Umbilical cord (tissue), 2 donors: ENCODE data around the gene MYO6. TPM values are rescaled to one million over a fixed set of nuclear protein-coding genes. Genes with fewer than 3 reads are reported as not detected.

ENCODE experiments used
- DNase-seq: peaks from one replicate; pipeline ENCODE4 v3.0.0-alpha.2; 2015; ENCODE audit warnings: low spot score
- total RNA-seq: library from RNA; depleted of rRNA; stranded (reverse); fragments of >200 nt; gene quantifications from one replicate; pipeline ENCODE4 v1.2.3, GENCODE V29; 2014; ENCODE audit warnings: low replicate concordance; ENCODE audit not compliant: insufficient read depth

Gene MYO6
- total RNA-seq, 1 donor from 2014 or later = 6.7 TPM

DNA sequence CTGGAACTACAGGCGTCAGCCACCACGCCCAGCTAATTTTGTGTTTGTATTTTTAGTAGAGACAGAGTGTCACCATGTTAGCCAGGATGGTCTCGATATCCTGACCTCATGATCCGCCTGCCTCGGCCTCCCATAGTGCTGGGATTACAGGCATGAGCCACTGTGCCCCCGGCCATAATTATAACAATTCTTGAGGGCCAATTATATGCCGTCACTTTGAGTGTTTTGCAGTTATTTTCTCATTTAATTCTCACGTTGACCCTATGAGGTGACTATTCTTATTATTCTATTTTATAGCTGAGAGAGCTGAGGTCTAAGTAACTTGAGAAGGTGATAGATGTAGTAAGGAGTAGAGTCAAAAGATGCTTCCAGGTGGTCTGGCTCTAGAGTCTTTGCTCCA, 13.0 kb downstream of the MYO6 start:
- DNase-seq = no peak

DNA sequence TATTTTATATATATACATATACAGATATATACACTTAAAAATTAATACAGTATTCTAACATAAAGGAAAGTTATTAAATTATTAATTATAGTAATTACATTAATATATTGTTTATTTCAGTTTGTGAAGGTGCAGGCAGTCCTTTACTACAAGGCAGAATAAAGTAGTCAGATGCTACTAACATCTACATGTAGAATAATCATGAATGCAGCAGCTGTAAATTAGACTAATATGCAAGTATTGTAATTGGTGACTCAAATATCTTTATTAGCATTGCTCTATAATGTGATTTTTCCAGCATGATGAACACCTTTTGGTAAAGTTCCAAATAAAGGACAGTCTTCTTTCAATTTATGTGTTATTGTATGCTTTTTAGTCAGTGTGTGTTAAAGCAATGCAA, 17.3 kb downstream of the MYO6 start:
- DNase-seq = no peak

DNA sequence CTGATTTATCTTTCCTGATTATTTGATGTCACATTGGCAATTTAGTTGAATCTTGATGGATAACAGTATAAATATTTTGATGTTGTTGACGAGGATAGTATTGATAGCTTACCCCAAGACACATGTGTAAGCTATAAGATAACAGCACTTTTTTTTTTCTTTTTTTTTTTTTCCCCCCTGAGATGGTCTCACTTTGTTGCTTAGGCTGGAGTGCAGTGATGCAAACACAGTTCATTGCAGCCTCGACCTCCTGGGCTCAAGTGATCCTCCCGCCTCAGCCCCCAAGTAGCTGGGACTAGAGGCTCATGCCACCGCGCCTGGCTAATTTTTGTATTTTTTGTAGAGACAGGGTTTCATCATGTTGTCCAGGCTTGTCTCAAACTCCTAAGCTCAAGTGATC, 21.8 kb downstream of the MYO6 start:
- DNase-seq = no peak

DNA sequence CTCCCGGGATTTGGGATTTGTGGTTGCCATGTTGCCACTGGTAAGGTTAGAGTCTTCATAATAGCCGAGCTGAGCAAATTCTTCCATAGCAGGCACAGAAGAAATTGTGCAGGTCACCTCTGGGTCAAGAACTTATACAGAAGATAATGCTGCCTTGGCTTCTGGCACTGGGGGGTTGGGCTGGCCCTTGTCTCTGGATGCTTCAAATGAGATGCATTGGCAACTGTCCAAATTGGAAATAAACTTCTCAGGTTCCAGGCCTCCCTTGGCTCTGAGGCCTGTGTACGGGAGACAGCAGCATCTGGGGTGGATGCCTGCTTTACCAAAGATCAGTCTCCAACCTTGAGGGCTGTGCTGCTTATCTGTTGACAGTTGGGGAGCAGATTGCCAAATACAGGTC, 26.2 kb downstream of the MYO6 start:
- peak; percentile 7 for DNase-seq

DNA sequence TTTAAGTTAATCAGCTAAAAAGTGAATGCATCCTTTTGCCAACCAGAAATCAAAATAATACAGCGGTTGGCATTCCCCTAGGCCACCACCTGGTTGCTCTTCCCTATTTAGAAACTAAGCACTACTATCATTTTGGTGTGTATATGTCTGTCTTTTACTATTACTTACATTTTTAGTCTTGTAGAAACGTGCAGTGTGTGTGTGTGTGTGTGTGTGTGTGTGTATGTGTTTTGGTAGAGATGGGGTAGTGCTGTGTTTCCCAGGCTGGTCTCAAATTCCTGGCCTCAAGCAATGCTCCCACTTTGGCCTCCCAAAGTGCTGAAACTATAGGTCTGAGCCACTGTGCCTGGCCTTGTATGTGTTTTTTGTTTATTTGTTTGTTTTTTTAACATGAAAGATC, 27.4 kb downstream of the MYO6 start:
- no peak for DNase-seq

DNA sequence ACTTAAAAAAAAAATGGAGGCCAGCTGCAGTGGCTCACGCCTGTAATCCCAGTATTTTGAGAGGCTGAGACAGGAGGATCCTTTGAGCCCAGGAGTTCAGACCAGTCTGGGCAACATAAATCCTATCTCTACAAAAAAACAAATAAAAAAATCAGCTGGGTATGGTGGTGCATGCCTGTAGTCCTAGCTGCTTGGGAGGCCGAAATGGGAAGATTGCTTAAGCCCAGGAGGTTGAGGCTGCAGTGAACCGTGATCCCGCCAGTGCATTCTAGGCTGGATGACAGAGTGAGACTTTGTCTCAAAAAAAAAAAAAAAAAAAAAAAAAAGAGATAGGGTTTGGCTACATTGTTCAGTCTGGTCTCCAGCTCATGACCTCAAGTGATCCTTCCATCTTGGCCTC, 29.7 kb downstream of the MYO6 start:
- no peak for DNase-seq

DNA sequence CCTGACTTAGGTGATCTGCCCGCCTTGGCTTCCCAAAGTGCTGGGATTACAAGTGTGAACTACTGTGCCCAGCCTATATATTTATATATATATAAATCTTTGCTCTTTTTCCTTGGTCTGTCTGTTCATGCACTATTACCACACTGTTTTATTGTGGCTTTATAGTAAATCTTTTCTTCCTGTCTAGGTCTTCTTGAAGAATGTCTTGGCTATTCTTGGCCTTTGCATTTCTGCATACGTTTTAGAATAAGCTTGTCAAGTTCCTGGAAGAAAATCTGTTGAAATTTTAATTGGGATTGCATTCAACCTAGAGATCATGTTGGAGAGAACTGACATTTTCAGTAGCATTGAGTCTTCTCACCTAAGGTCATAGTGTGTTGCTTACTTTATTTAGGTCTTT, 37.1 kb downstream of the MYO6 start:
- no peak for DNase-seq

DNA sequence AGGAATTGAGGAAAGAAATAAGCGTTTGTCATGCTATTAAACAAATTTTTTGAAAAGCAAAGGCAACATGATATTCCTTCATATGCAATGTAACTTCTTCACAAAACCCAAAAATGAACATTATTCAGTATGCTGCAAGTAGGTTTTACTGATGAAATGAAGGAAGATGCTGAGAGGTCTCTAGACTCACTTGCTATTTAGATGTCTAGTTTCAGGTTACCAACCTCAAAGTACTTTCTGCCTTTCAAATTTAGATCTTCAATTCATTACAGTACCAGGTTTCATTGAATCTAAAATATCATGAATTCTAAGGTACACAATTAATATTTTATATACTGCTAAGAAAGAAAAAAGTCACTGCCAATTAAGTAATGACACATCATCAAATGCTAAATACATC, 39.9 kb downstream of the MYO6 start:
- DNase-seq = no peak

DNA sequence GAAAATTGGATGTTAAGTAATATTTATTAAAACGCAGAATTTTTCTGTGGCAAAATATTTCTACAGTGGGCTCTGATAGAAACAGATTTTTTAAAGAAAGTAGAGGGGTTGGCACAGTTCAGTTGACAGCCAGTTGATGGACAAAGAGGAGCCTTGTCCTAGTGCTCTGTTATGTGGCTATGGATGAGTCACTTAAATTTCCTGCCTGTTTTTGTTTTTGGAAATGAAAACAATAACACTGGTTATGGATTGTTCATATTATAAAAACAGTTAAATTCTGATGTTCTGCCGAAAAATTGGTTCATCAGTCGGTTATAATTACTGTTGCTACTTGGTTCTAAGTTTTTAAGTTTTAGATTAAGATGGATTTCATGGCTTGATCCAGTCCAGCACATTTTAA, 42.8 kb downstream of the MYO6 start:
- DNase-seq = no peak

DNA sequence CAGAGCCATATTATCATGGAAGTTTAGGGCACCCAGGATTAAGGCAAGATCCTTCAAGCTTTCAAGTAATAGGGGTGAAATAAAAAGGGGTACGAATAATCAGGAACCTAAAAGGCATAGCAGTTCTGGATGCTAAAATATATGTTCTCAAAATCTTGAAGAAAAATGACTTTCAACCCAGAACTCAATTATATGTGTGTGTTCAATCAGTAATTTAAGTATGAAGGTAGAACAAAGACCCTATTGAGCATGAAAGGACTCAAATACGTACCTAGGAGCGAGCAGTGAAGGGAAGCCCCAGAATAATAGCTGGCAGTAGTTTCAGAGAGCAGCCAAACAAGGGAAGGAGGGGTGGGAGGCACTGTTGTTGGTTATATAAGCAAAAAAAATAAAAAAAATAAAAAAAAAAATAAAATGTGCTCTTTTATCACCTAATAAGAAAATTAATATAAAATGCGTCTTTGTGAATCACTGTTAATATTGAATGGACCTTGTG, 45.4 kb downstream of the MYO6 start:
- DNase-seq = no peak

DNA sequence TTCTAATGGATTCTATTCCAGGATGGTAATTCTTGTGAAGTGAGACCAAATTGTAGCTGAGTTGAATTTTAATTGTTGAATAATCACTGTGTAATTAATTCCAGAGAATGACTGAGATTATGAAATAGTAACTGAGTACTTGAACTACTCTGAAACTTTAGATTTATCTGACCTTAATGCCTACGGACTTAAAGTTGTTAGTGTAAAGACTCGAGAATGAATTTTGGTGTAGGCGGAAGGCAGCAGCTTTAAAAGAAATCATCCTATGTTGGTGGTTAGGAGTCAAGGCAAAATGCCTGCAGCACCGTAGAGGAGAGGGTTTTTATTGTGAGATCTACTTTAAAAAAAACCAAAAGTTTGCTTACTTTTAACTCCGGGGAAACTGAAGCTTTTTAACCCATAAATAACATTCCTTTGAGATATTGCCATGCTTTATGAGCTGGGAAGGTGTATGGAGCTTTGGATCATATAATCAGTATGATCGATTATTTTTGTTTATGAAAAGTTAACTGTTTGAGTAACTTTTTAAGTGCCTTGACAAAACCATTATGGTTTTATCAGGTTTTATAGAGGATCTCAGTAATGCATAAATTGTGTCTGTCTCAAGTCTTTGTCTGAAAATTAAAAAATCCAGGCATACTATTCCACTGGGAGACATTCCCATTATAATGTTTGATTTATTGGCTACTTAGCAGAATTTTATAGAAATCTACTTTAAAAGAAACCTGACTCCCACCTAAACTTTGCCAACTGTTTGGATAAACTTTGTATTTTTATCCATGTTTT, 46.1 kb downstream of the MYO6 start:
- DNase-seq = peak; percentile 8

DNA sequence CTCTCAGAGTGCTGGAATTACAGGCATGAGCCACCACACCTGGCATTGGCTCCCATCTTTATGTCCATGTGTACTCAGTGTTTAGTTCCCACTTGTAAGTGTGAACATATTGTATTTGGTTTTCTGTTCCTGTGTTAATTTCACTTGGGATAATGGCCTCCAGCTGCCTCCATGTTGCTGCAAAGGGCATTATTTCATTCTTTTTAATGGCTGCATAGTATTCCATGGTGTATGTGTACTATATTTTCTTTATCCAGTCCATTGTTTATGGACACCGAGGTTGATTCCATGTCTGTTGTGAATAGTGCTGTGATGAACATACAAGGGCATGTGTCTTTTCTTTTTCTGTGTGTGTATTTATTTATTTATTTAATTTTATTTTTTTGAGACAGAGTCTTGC, 47.7 kb downstream of the MYO6 start:
- no peak for DNase-seq

DNA sequence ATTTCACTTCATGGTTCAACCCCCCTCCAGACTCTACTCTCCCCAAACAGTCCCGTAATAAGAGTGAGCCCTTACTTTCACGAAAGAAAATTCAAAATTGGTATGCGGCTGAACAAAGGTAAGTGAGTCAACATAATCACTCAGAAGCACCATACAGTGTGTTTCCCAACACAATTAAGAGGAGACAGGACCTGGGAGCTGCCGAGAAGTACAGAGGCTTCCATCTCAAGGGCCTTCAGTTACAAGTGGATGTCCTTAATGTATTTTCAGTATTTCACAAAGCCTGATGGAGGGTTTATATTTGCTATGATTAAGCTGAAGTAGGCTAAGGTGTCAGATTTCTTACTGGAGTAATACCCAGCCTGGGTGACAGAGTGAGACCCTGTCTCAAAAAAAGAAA, 51.1 kb downstream of the MYO6 start:
- DNase-seq = no peak

DNA sequence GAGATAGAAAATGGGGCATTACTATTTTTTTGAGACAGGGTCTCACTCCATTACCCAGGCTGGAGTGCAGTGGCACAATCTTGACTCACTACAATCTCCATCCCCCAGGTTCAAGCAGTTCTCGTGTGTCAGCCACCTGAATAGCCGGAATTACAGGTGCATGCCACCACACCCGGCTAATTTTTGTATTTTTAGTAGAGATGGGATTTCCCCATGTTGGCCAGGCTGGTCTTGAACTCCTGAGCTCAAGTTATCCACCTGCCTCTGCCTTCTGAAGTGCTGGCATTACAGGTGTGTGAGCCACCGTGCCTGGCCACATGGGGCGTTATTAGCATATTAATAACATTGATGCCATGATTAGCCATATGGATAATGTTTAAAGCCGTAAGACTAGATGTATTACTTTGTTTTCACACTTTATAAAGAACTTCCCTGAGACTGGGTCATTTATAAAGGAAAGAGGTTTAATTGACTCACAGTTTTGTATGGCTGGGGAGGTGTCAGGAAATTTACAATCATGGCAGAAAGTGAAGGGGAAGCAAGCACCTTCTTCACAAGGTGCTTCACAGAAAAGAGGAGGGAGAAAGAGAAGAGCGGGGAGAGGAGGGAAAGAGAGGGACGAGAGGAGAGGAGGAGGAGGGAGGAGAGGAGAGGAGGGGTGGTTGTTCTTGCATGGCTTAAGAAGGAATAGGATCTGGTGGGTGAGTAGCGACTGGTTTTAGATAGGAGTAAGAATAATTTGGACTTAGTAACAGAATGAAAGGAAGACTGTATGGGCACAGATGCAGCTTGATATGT, 51.9 kb downstream of the MYO6 start:
- DNase-seq = no peak

DNA sequence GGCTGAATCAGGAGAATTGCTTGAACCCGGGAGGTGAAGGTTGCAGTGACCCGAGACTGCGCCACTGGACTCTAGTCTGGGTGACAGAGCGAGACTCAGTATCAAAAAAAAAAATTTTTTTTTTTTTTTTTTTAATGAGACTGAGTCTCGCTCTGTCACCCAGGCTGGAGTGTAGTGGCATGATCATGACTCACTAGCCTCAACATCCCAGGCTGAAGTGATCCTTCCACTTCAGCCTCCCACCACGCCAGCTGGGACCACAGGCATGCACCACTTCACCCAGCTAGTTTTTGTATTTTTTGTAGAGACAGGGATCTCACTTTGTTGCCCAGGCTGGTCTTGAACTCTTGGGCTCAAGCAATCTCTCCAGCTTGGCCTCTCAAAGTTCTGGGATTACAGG, 53.3 kb downstream of the MYO6 start:
- no peak for DNase-seq

DNA sequence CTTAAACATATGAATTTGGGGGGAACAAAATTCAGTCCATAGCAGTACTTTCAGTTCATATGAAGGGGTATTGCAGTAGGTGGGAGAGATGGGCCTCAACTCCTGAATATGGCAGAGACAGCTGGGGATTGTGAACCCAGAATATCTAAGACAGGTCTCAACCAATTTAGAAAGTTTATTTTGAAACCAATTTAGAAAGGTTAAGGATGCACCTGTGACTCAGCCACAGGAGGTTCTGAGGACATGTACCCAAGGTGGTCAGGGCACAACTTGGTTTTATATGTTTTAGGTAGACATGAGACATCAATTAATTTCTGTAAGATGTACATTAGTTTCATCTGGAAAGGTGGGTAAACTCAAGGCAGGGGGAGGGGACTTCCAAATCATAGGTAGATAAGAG, 59.5 kb downstream of the MYO6 start:
- DNase-seq = no peak

DNA sequence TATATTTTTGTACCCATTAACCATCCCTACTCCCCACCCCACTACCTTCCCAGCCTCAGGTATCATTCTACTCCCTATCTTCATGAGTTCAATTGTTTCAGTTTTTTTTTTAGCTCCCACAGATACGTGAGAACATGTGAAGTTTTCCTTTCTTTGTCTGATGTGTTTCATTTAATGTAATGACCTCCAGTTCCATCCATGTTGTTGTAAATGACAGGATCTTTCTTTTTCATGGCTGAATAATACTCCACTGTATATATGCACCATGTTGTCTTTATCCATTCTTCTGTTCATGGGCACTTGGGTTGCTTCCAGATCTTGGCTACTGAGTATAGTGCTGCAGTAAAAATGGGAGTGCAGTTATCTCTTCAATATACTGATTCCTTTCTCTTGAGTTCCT, 63.5 kb downstream of the MYO6 start:
- no peak for DNase-seq

DNA sequence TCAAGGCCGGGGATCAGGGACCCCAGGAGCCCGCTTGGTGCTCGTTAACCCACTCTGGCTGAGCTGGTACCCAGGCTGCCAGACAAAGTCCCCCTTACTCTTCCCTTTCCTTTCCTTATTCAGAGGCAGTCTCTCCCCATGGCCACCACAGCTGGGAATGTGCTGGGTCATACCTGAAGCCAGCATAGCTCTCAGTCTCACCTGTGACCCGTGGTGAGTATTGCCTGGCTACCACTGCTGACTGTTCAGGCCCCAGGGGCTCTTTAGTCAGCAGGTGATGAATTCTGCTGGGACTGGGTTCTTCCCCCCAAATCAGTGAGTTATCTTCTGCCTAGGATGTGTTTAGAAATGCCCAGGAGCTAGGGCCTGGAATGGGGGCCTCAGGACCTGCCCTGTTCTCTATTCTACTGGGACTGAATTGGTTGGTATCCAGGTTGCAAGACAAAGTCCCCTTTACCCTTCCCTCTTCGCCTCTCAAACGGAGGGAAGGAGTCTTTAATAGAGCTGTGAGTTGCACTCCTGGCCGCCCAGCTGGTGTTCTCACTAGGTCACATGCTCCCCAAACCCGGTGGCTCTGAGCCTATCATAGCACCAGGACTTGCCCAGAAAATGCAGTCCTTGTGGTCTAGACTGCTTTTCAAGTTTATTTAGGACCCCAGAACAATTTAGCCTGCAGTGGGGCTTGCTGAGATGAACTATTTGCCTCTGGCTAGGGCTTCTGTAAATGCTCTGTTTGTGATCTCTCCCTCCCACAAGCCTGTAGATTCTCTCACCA, 64.6 kb downstream of the MYO6 start:
- no peak for DNase-seq

DNA sequence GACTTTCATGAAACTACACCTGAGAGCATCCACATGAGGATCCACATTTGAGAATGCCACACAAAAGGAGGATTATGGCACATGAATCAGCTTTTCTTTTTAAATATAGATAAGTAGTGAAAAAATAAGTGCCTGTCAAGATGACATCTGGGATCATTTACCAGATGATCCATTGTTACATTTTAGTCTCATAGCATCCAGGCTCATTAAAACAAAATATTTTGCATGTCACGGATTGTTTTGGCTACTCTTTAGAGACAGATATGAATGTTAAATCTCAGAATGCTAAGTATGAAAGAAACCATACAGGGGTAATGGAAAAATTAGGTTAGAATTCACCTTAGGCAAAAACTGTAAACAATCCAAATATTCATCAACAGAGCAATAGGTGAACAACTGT, 66.7 kb downstream of the MYO6 start:
- DNase-seq = no peak

DNA sequence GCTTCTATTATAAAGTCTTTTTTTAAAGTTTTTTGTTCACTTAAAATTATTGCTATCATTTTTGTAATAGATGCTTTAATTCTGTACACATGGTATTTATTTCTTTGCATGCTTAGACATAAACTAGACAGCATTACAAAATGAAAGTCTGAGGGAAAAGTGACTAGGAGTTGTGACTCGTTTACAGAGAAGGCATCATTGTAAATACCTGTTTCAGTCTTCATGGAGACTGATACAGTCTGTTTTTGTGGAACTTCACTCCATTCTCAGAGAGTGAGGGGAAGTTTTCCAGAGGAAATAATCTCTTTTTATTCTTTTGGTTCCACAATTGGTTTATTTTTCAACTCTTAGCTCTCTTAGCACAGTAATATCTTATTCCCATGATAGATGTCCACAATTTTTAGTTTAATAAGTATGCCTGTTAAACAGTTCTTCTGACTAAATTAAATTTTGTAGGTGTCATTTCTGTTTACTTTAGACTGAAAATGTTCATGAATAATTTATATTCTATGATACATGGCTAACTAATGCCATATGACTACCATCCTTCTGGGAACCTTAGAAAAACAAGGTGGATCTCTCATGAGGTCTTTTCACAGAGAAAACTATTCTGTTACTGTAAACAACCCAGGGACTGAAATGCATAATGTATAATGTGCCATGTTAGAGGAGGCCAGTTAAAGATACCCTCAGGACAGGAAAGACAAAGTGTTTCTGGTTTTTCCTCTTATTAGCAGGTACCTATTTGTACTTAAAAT, 69.2 kb downstream of the MYO6 start:
- no peak for DNase-seq

DNA sequence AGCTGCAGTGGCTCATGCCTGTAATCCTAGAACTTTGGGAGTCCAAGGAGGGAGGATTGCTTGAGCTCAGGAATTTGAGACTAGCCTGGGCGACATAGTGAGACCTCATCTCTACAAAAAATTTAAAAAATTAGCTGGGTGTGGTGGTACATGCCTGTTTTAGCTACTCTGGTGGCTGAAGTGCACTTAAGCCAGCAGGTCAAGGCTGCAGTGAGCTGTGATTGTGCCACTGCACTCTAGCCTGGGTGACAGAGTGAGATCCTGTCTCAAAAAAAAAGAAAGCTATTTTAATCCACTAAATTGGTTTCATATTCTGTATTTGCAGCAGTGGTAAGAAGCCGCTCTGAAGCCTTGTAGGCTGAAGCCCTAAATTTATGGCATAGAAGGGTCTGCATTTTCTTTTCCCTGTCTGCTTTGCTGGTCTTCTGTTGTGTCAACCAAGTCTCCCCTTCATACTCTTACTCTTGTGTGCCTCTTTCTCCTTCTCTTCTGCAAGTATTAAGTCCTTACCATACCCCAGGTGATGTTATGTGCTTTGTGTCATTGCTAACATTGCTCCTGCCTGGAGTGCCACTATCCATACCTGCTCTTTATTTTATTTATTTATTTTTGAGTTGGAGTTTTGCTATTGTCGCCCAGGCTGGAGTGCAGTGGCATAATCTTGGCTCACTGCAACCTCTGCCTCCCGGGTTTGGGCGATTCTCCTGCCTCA, 70.9 kb downstream of the MYO6 start:
- no peak for DNase-seq
